ENCODE measurements around the gene LRP2.

Gene LRP2

DNA sequence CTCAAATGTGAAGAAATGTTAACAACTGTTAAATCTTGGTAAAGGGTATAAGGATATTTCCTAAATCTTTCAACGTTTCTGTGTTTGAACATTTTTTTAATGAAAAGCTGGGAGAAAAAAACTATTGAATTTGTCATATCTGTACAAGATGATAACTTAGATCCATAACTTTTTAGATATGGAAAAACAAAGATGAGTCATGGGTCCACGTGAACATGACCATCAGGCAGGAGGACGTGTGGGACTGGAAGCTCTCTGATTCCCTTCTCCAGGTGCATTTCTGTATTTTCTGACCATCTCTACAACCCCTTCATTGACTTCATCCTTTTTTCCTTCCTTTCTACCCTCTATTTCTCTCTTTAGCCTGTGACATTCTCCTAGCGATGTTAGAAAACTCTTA, 151.4 kb downstream of the LRP2 start:
- TF ChIP-seq, protein P1, sequence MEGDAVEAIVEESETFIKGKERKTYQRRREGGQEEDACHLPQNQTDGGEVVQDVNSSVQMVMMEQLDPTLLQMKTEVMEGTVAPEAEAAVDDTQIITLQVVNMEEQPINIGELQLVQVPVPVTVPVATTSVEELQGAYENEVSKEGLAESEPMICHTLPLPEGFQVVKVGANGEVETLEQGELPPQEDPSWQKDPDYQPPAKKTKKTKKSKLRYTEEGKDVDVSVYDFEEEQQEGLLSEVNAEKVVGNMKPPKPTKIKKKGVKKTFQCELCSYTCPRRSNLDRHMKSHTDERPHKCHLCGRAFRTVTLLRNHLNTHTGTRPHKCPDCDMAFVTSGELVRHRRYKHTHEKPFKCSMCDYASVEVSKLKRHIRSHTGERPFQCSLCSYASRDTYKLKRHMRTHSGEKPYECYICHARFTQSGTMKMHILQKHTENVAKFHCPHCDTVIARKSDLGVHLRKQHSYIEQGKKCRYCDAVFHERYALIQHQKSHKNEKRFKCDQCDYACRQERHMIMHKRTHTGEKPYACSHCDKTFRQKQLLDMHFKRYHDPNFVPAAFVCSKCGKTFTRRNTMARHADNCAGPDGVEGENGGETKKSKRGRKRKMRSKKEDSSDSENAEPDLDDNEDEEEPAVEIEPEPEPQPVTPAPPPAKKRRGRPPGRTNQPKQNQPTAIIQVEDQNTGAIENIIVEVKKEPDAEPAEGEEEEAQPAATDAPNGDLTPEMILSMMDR (IDR thresholded peaks at IDR 0.05; ENCODE audit: borderline replicate concordance, control extremely low read depth, extremely low read depth, insufficient read depth, missing control alignments): no peak
- in situ Hi-C loops (cut with MboI; ENCODE audit: low sequenced_read_pairs, unreplicated experiment): no loop called here
- DNase-seq (ENCODE audit: low spot score): no peak

DNA sequence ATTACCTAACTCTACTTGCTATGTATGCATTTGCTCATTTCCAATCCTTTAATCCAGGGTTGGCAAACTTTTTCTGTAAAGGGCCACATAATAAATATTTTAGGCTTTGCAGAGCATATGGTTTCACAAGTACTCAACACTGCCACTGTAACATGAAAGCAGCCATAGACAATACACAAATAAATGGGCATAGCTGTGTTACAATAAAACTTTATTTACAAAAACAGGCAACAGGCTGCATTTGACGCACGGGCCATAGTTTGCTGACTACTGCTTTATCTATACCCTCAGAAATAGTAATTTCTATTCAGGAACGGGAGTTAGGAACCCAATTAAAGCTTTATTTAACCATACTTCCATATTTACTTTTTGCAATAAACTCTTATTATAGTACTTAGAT, 154.3 kb downstream of the LRP2 start:
- in situ Hi-C loops (cut with MboI; ENCODE audit: low sequenced_read_pairs, unreplicated experiment): no loop called here
- TF ChIP-seq, protein P1 (IDR thresholded peaks at IDR 0.05; ENCODE audit: borderline replicate concordance, control extremely low read depth, extremely low read depth, insufficient read depth, missing control alignments): no peak

DNA sequence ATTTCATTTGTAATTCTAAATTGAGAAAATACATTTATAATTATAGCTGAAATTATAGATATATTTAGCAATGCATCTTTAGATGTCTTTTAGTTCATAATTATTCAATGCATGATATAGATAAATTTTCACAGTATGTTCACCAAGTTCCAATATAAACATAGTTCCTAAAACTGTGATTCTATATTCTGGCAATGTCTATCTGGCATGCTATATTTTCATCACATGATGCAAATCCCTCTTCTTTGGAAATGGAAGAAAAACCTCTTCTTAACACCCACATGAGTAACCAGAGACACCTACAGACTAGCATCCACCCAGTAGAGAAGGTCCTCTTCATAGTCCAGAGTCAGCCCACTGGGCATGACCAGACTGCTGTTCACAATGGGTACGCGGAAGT, 157.2 kb downstream of the LRP2 start:
- TF ChIP-seq, protein P1 (IDR thresholded peaks at IDR 0.05; ENCODE audit: borderline replicate concordance, control extremely low read depth, extremely low read depth, insufficient read depth, missing control alignments): no peak
- in situ Hi-C loops (cut with MboI; ENCODE audit: low sequenced_read_pairs, unreplicated experiment): no loop called here
- DNase-seq (ENCODE audit: low spot score): no peak

More for the DNA sequence above, 154.3 kb downstream of the LRP2 start:
- DNase-seq (ENCODE audit: low spot score): no peak

DNA sequence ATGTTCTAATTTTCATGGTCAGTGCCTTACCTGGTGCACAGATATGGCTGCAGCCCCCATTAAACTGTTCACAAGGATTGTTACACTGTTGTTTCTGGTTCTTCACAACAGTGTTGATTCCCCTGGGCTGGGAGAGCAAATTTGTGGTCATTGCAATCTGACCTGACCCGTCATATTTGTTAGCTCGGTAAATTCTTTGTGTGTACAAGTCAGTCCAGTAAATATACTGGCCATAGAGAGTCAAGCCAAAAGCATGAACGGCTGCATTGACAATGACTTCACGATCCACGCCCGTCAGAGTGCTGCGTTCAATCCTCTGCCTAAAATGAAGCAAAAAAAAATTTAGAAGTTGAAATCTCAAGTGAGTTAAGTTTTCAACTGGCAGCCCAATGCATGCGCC, 158.4 kb downstream of the LRP2 start:
- TF ChIP-seq, protein P1 (IDR thresholded peaks at IDR 0.05; ENCODE audit: borderline replicate concordance, control extremely low read depth, extremely low read depth, insufficient read depth, missing control alignments): no peak
- in situ Hi-C loops (cut with MboI; ENCODE audit: low sequenced_read_pairs, unreplicated experiment): no loop called here
- DNase-seq (ENCODE audit: low spot score): no peak

DNA sequence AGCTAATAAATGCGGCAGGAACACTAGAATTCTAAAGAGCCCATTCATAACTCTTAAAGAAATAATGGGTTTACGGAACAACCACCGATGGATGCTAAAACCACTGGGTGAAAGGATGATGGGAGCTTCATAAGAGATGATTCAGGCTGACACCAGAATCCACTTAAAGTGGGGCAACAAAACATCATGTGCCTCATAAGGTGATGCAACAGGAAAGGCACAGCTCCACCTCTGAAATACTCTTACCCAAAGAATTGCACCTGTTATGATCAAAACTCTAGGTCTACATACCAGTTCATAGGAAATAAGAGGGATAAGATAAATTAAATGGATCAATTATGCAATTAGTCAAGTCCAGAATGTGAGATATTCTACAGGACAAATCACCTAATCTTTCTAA, 161.6 kb downstream of the LRP2 start:
- in situ Hi-C loops (cut with MboI; ENCODE audit: low sequenced_read_pairs, unreplicated experiment): no loop called here
- TF ChIP-seq, protein P1 (IDR thresholded peaks at IDR 0.05; ENCODE audit: borderline replicate concordance, control extremely low read depth, extremely low read depth, insufficient read depth, missing control alignments): no peak
- DNase-seq (ENCODE audit: low spot score): no peak

DNA sequence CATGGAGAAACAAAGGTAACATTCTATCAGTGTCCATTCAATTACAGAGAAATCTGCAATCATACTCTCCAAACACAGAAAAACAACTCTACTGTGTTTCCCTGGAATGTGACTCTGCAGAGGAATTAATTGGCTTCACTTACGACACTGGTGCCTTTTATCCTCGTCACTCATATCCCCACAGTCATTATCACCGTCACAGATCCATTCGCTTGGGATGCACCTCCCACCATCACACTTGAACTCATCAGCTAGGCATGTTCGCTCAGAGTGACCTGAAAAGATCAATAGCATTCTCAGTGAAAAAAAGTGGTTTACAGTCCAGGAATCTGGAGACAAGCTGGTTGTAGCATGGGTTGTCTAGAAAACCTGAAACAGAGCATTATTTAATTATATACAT, 168.7 kb downstream of the LRP2 start:
- no peak for DNase-seq (ENCODE audit: low spot score)
- in situ Hi-C loops (cut with MboI; ENCODE audit: low sequenced_read_pairs, unreplicated experiment): no loop called here
- TF ChIP-seq, protein P1 (IDR thresholded peaks at IDR 0.05; ENCODE audit: borderline replicate concordance, control extremely low read depth, extremely low read depth, insufficient read depth, missing control alignments): no peak
